Astrocyte (in vitro differentiated cells and primary cell): ENCODE data around the gene AFG1L. TPM values are rescaled to one million over a fixed set of nuclear protein-coding genes. Genes with fewer than 3 reads are reported as not detected.
"Not testable (repeated sequence)": the region's sequence is repeated elsewhere in the genome, so short reads cannot be mapped to it uniquely, and the experiment has no call there.

Experiments
- DNase-seq: peaks from one replicate; pipeline ENCODE4 v3.0.0-alpha.2; 2010; ENCODE audit warnings: low read depth
- FAIRE-seq: peaks from 2 replicates; lab custom pipeline; 2011; peaks lifted over from hg19 to GRCh38; lab: Jason Lieb, UNC
- H2AFZ ChIP-seq: 2 replicates; pipeline ENCODE4 v1.6.0; 2012; ENCODE audit warnings: low read depth, low read length, inconsistent platforms
- H3K27ac ChIP-seq: 2 replicates; pipeline ENCODE4 v1.5.1; 2011; ENCODE audit warnings: low read depth, low read length, inconsistent platforms
- H3K27me3 ChIP-seq: 2 replicates; pipeline ENCODE4 v1.6.0; 2011; ENCODE audit warnings: low read length, inconsistent platforms; ENCODE audit not compliant: insufficient read depth
- H3K36me3 ChIP-seq: 2 replicates; pipeline ENCODE4 v1.5.1; 2011; ENCODE audit warnings: low read length, inconsistent platforms; ENCODE audit not compliant: insufficient read depth
- H3K4me1 ChIP-seq: 2 replicates; pipeline ENCODE4 v1.5.1; 2011; ENCODE audit warnings: low read length, inconsistent platforms; ENCODE audit not compliant: insufficient read depth
- H3K4me2 ChIP-seq: 2 replicates; pipeline ENCODE4 v1.6.0; 2012; ENCODE audit warnings: low read length, inconsistent platforms
- H3K4me3 ChIP-seq: 2 replicates; pipeline ENCODE4 v1.5.1; 2011; ENCODE audit warnings: low read depth, mild to moderate bottlenecking, low read length, inconsistent platforms; ENCODE audit not compliant: insufficient read depth
- H3K79me2 ChIP-seq: 2 replicates; pipeline ENCODE4 v1.6.0; 2012; ENCODE audit warnings: mild to moderate bottlenecking, low read length, inconsistent platforms; ENCODE audit not compliant: insufficient read depth
- H3K9ac ChIP-seq: 2 replicates; pipeline ENCODE4 v1.6.0; 2012; ENCODE audit warnings: mild to moderate bottlenecking, low read length, inconsistent platforms
- H3K9me3 ChIP-seq: 2 replicates; pipeline ENCODE4 v1.5.1; 2012; ENCODE audit warnings: low read depth, mild to moderate bottlenecking, low read length, inconsistent platforms; ENCODE audit not compliant: insufficient read depth
- H4K20me1 ChIP-seq: 2 replicates; pipeline ENCODE4 v1.6.0; 2012; ENCODE audit warnings: low read length, inconsistent platforms; ENCODE audit not compliant: insufficient read depth
- H3K27ac Mint-ChIP-seq: one replicate; pipeline ENCODE4 v1.8.0; 2021; ENCODE audit warnings: mild to moderate bottlenecking, mixed read lengths; ENCODE audit not compliant: unreplicated experiment
- H3K27me3 Mint-ChIP-seq: one replicate; pipeline ENCODE4 v1.8.0; 2021; ENCODE audit warnings: low read depth, mixed read lengths; ENCODE audit not compliant: unreplicated experiment
- H3K36me3 Mint-ChIP-seq: one replicate; pipeline ENCODE4 v1.8.0; 2021; ENCODE audit warnings: low read depth, mixed read lengths; ENCODE audit not compliant: unreplicated experiment
- H3K4me1 Mint-ChIP-seq: one replicate; pipeline ENCODE4 v1.8.0; 2021; ENCODE audit warnings: low read depth, mixed read lengths; ENCODE audit not compliant: unreplicated experiment
- H3K4me3 Mint-ChIP-seq: one replicate; pipeline ENCODE4 v1.8.0; 2021; ENCODE audit warnings: mild to moderate bottlenecking, moderate library complexity, mixed read lengths; ENCODE audit not compliant: unreplicated experiment
- H3K9me3 Mint-ChIP-seq: one replicate; pipeline ENCODE4 v1.8.0; 2021; ENCODE audit warnings: mild to moderate bottlenecking, mixed read lengths; ENCODE audit not compliant: unreplicated experiment
- EZH2 ChIP-seq: IDR thresholded peaks from 2 replicates; pipeline ENCODE4 v1.6.1; 2012; ENCODE audit warnings: mild to moderate bottlenecking, low read length, inconsistent platforms; ENCODE audit not compliant: insufficient read depth
- total RNA-seq: library from RNA; stranded (reverse); gene quantifications from 2 replicates; pipeline ENCODE4 v1.2.1, GENCODE V29; 2021
- TF ChIP-seq, protein P1 (sequence below): IDR thresholded peaks from 2 replicates; pipeline ENCODE4 v1.5.1; 2011; ENCODE audit warnings: low read depth, mild to moderate bottlenecking, inconsistent platforms, low read length, moderate library complexity; ENCODE audit not compliant: insufficient read depth

The AFG1L gene
- total RNA-seq, 1 donor from 2014 or later = 7.9 TPM

DNA sequence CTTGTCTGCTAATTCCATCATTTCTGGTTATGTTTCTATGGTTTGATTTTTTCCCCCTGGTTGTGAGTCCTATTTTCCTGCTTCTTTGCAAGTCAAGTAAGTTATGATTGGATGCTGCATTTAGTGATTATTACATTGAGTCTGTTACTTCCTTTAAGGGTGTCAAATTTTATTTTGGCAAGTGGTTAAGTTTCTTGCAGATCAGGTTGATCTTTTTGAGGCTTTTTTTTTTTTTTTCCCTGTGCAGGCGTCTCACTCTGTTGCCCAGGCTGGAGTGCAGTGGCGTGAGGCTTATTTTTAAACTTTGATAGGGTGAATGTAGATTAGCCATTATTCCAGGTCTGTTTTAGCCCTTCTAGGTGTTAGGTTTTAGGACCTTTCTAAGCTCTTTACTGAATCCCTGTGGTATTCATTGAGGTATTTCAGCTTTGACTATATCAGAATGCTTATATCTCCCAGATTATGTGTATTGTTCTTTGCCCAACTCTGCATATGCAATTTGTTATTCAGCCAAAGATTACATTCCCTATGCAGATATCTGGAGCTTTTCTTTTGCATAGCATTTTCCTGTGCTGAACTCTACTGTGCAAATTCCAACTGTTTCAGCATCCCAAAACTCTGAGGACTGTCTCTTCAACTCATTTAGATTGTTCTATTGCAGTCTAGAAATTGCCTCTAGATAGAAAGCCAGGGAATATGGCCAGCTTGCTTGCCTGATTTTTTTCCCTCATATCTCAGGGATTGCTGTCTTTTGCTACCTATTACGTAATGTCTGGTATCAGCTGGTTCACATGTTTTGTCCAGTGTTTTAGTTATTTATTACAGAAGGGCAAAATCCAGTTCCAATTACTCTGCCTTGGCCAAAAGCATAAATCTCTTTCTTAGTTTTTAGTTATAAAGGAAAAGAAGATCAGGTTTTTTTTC is 113.3 kb downstream of the AFG1L start:
- DNase-seq = peak; percentile 14
- H3K27ac Mint-ChIP-seq = no peak overlapping the region
- no peak for FAIRE-seq

DNA sequence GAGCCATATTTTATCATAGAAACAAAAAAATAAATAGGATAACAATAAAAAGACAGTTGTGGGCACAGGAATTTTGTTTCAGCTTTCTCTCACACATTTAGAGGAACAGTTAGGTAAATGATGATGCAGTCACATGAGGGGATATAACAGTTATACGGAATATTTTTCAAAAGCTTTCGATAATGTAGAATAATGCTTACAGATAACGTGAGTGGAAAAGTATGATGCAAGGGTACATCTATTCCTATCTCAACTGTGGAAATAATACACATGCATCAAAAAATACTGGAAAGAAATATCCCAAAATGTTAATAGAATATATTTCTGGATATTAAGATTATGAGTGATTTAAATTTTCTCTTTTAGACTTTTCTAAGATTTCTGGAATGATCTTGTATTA is 114.0 kb downstream of the AFG1L start:
- Histone ChIP-seq H2AFZ (no peak overlapping the region), H3K9ac (no peak overlapping the region), H3K4me3 (no peak overlapping the region), H3K4me1 (no peaks in the 10 kb centered on the region), H3K9me3 (no peaks in the 10 kb centered on the region), H3K27ac (no peak overlapping the region), H4K20me1 (no peaks in the 10 kb centered on the region), H3K4me2 (no peak overlapping the region), H3K27me3 (no peaks in the 10 kb centered on the region), H3K79me2 (no peaks in the 10 kb centered on the region), H3K36me3 (no peaks in the 10 kb centered on the region)
- H3K36me3 Mint-ChIP-seq = peaks cover 22% of the 10 kb centered on the region
- no peaks in the 10 kb centered on the region for H3K27me3 Mint-ChIP-seq
- H3K4me3 Mint-ChIP-seq = no peak overlapping the region
- no peak overlapping the region for H3K27ac Mint-ChIP-seq
- TF ChIP-seq, protein P1, sequence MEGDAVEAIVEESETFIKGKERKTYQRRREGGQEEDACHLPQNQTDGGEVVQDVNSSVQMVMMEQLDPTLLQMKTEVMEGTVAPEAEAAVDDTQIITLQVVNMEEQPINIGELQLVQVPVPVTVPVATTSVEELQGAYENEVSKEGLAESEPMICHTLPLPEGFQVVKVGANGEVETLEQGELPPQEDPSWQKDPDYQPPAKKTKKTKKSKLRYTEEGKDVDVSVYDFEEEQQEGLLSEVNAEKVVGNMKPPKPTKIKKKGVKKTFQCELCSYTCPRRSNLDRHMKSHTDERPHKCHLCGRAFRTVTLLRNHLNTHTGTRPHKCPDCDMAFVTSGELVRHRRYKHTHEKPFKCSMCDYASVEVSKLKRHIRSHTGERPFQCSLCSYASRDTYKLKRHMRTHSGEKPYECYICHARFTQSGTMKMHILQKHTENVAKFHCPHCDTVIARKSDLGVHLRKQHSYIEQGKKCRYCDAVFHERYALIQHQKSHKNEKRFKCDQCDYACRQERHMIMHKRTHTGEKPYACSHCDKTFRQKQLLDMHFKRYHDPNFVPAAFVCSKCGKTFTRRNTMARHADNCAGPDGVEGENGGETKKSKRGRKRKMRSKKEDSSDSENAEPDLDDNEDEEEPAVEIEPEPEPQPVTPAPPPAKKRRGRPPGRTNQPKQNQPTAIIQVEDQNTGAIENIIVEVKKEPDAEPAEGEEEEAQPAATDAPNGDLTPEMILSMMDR = no peak
- no peak for TF ChIP-seq EZH2
- H3K9me3 Mint-ChIP-seq = peaks cover 12% of the 10 kb centered on the region
- DNase-seq (no peak), FAIRE-seq (no peak)
- no peaks in the 10 kb centered on the region for H3K4me1 Mint-ChIP-seq

More for the DNA sequence above, 113.3 kb downstream of the AFG1L start:
- Histone ChIP-seq H3K27ac (no peak overlapping the region), H3K4me1 (no peaks in the 10 kb centered on the region), H3K4me3 (no peak overlapping the region), H3K9me3 (no peaks in the 10 kb centered on the region), H3K9ac (no peak overlapping the region), H4K20me1 (no peaks in the 10 kb centered on the region), H3K4me2 (no peak overlapping the region), H3K79me2 (no peaks in the 10 kb centered on the region), H3K27me3 (no peaks in the 10 kb centered on the region), H3K36me3 (no peaks in the 10 kb centered on the region), H2AFZ (no peak overlapping the region)
- TF ChIP-seq EZH2 = no peak
- TF ChIP-seq, protein P1 = no peak
- H3K36me3 Mint-ChIP-seq = peaks cover 16% of the 10 kb centered on the region
- H3K4me3 Mint-ChIP-seq = no peak overlapping the region
- no peaks in the 10 kb centered on the region for H3K27me3 Mint-ChIP-seq
- no peaks in the 10 kb centered on the region for H3K4me1 Mint-ChIP-seq
- peaks cover 11% of the 10 kb centered on the region for H3K9me3 Mint-ChIP-seq

DNA sequence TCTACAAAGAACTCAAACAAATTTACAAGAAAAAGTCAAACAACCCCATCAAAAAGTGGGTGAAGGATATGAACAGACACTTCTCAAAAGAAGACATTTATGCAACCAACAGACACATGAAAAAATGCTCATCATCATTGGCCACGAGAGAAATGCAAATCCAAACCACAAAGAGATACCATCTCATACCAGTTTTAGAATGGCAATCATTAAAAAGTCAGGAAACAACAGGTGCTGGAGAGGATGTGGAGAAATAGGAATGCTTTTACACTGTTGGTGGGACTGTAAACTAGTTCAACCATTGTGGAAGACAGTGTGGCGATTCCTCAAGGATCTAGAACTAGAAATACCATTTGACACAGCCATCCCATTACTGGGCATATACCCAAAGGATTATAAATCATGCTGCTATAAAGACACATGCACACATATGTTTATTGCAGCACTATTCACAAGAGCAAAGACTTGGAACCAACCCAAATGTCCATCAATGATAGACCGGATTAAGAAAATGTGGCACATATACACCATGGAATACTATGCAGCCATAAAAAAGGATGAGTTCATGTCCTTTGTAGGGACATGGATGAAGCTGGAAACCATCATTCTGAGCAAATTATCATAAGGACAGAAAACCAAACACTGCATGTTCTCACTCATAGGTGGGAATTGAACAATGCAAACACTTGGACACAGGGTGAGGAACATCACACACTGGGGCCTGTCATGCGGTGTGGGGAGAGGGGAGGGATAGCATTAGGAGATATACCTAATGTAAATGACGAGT is 121.4 kb downstream of the AFG1L start:
- H3K27me3 Mint-ChIP-seq, H3K4me2 ChIP-seq, H3K4me1 ChIP-seq, H2AFZ ChIP-seq, H3K9ac ChIP-seq, H3K27ac ChIP-seq, H3K36me3 ChIP-seq, H3K4me1 Mint-ChIP-seq, H3K79me2 ChIP-seq, H3K27me3 ChIP-seq, FAIRE-seq, H3K4me3 ChIP-seq, H3K4me3 Mint-ChIP-seq, H3K27ac Mint-ChIP-seq, H3K9me3 ChIP-seq, DNase-seq, H4K20me1 ChIP-seq: not testable (repeated sequence)
- Mint-ChIP-seq H3K36me3 (peaks cover 16% of the 10 kb centered on the region), H3K9me3 (peaks cover 27% of the 10 kb centered on the region)
